Measurements from ENCODE around the gene ATP8B3. TPM values are rescaled to one million over a fixed set of nuclear protein-coding genes. Genes with fewer than 3 reads are reported as not detected.

Gene ATP8B3
- total RNA-seq, 1 experiment from 2014 or later: 9.6 TPM

- no peak overlapping the region for H3K4ac ChIP-seq (ENCODE audit: low read depth, low read length)
- no peak overlapping the region for H2BK12ac ChIP-seq (ENCODE audit: insufficient read length, low read depth, low read length)
- H3K9me3 Mint-ChIP-seq: no peaks in the 10 kb centered on the region; a peak in 2 of 5 replicates
- H2BK20ac ChIP-seq (ENCODE audit: low read depth, low read length, poor library complexity, severe bottlenecking): no peak overlapping the region
- H3K27me3 ChIP-seq (ENCODE audit: insufficient read depth, low read length): peaks cover 75% of the 10 kb centered on the region
- H3K79me1 ChIP-seq (ENCODE audit: insufficient read depth, low read depth, low read length, poor library complexity, severe bottlenecking): no peaks in the 10 kb centered on the region
- H3K27ac Mint-ChIP-seq: no peak overlapping the region
- no peak overlapping the region for H2AFZ ChIP-seq (ENCODE audit: low read length)
- no peaks in the 10 kb centered on the region for H4K20me1 ChIP-seq (ENCODE audit: control insufficient read depth, insufficient read depth, insufficient read length)
- H2BK15ac ChIP-seq (ENCODE audit: low read depth, low read length): no peak overlapping the region
- H2BK120ac ChIP-seq (ENCODE audit: low read depth, low read length, poor library complexity, severe bottlenecking): no peak overlapping the region
- no peak overlapping the region for H3T11ph ChIP-seq (ENCODE audit: low read length)
- WGBS (ENCODE audit: extremely low coverage, insufficient read length, low lambda C conversion rate): no CpG with 5 or more reads among the region's 61 CpGs
- no peaks in the 10 kb centered on the region for H3K36me3 Mint-ChIP-seq (ENCODE audit: insufficient read depth in 1 of 3, low read depth in 3 of 3)
- H3K79me2 ChIP-seq (ENCODE audit: insufficient read depth, low read length): no peaks in the 10 kb centered on the region
- no peak overlapping the region for H4K91ac ChIP-seq (ENCODE audit: insufficient read length, low read depth, low read length)
- peaks cover 22% of the 10 kb centered on the region for H3K23me2 ChIP-seq (ENCODE audit: insufficient read length, low read depth, low read length, poor library complexity, severe bottlenecking)
- no peaks in the 10 kb centered on the region for H3K9me3 ChIP-seq (ENCODE audit: control insufficient read depth, low read depth, low read length)
- H3K27ac ChIP-seq (ENCODE audit: insufficient read length, low read depth, low read length): no peak overlapping the region
- H3K14ac ChIP-seq (ENCODE audit: insufficient read depth, low read length): no peak overlapping the region; the same call in 1 of the 2 replicates
- H4K8ac ChIP-seq (replicated peaks; ENCODE audit: insufficient read length, low read depth, low read length): no peak overlapping the region
- H3K27me3 Mint-ChIP-seq (ENCODE audit: low read depth): peaks cover 95% of the 10 kb centered on the region
- no peak overlapping the region for H2AK5ac ChIP-seq (ENCODE audit: insufficient read length, low read length)
- no peak overlapping the region for H4K5ac ChIP-seq (ENCODE audit: insufficient read length, low read depth, low read length)
- H3K4me1 Mint-ChIP-seq: peaks cover 9 to 22% of the 10 kb centered on the region in 2 experiments
- H3K23ac ChIP-seq (ENCODE audit: insufficient read length, low read depth, low read length): no peak overlapping the region
- TF ChIP-seq CTCF (conservative IDR thresholded peaks at IDR 0.05): no peak
- H3K4me1 ChIP-seq (ENCODE audit: insufficient read depth, low read length): no peaks in the 10 kb centered on the region; the same call in 1 of the 2 replicates
- H3K4me3 Mint-ChIP-seq: peak overlapping the region; percentile 51 to 83
- H3K4me2 ChIP-seq (ENCODE audit: insufficient read depth, insufficient read length, low read length): peak overlapping the region; percentile 52
- H3K18ac ChIP-seq (ENCODE audit: insufficient read length, low read depth, low read length): no peak overlapping the region
- no peak overlapping the region for H3K9ac ChIP-seq (ENCODE audit: extremely low read depth, insufficient read length, low read length)
- DNase-seq: no peak
- no peak overlapping the region for H3K56ac ChIP-seq (ENCODE audit: insufficient read length, low read depth, low read length)
- H2BK5ac ChIP-seq (ENCODE audit: insufficient read length, low read length): no peak overlapping the region
These were observed 63.8 kb downstream of the ATP8B3 start for GRCh38 chr19:1748115-1748872.

Data from H9 (cell line).